Epithelial cell of prostate (primary cell): ENCODE results near the gene PTPRK.

Experiments
- DNase-seq: peaks from one replicate; pipeline ENCODE4 v3.0.0-alpha.2; 2011; ENCODE audit warnings: low read depth, low spot score
- H3K27ac ChIP-seq: fragments of 450-650 bp; 2 replicates; pipeline ENCODE4 v1.5.1; 2017; ENCODE audit warnings: mild to moderate bottlenecking

The PTPRK gene

GRCh38 chr6:128067446-128068118 lies 452.8 kb downstream of the PTPRK start:
- no peak for DNase-seq
- H3K27ac ChIP-seq, result no peak overlapping the region

DNA sequence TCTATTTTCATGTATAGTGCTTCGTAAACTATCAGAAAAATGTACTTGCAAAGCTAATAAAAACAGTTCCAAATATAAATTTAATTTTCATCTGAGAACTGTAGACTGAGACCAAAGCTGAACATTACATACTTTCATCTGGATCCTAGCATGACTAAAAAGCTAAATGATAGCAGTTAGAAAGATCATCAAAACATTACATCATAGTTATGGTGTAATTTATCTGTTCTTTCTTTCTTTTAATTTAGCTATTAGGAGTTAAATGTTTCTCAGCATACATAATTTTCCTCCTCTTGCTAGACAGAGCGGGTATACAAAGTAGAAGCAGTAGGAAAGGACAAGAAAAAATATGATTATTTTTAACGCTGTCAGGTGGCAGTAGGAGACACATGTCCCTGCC lies 455.3 kb downstream of the PTPRK start:
- no peak overlapping the region for H3K27ac ChIP-seq
- no peak for DNase-seq

- DNase-seq, result no peak
- H3K27ac ChIP-seq, result no peak overlapping the region
Measured at GRCh38 chr6:128064540-128064895, 455.9 kb downstream of the PTPRK start.

GRCh38 chr6:128063850-128064539 lies 456.4 kb downstream of the PTPRK start:
- DNase-seq, result no peak
- H3K27ac ChIP-seq, result no peak overlapping the region

DNA sequence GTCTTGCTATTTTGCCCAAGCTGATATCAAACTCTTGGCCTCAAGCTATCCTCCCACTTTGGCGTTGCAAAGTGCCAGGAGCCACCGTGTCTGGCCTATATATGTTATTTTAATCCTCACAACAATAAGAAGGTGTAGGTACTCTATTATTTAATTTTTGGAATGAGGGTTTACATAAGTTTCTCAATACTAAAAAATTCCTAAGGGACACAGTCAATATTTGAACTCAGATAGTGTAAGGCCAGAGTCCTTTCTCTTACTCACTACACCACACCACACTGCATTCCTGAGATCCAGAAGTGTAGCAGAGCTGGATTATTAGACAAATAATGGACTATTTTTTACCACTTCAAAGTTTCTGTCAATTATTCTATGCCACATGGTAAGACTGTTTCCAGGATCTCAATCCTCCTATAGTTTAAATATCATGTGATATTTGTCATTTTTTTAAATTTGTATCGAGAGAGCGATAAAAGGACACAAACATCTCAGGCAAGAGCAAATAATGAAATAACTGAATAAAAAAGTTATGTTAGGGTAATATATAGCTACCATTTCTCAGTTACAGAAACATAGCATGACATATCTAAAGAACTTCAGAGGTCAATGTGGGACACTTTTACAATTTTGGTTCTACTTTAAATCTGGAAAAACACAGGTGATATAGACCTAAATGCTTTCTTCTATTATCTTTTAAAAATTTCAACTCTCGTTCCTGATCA lies 457.4 kb downstream of the PTPRK start:
- H3K27ac ChIP-seq, result no peak overlapping the region
- no peak for DNase-seq

- no peak for DNase-seq
- H3K27ac ChIP-seq, result no peak overlapping the region
Measured at GRCh38 chr6:128057946-128058345, 462.5 kb downstream of the PTPRK start.

GRCh38 chr6:128057541-128057940 lies 462.9 kb downstream of the PTPRK start:
- no peak for DNase-seq
- no peak overlapping the region for H3K27ac ChIP-seq

- no peak for DNase-seq
- H3K27ac ChIP-seq, result no peak overlapping the region
Measured at GRCh38 chr6:128053109-128053508, 467.3 kb downstream of the PTPRK start.

DNA sequence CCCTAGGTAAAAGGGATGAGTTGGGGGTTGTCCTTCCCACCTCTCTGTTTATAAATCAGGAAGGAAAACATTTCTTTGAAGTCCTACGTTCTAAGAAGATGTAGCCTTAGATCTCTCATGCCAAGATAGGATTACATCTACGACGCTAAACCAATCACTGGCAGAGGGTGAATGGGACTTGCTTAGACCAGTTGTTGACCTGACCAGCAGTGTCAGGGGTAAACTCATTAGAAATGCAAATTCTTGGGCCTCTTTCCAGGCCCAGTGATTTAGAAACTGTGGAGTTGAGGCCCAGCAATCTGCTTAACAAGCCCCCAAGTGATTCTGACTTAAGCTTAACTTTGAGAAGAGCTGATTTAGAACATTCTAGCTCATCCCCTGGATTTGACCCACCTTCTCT lies 472.4 kb downstream of the PTPRK start:
- no peak overlapping the region for H3K27ac ChIP-seq
- no peak for DNase-seq

DNA sequence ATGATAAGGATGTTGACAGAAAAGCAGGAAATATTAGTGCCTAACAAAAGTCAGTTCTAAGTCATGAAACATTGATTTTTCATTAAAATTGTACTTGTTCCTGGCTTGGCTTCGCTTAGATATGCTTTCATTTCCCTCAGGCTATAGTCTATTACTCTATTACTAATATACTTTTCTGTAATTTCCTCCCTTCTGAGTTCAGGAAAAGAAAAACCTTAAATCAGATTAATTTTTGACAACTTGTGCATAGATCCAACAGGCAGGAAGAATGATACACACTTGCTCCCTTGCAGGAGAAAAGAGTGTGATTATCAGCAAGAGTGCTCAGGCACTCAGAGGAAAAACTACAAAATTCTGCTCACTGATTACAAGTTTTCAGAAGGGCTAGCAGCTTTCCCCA lies 474.4 kb downstream of the PTPRK start:
- no peak overlapping the region for H3K27ac ChIP-seq
- DNase-seq, result no peak

DNA sequence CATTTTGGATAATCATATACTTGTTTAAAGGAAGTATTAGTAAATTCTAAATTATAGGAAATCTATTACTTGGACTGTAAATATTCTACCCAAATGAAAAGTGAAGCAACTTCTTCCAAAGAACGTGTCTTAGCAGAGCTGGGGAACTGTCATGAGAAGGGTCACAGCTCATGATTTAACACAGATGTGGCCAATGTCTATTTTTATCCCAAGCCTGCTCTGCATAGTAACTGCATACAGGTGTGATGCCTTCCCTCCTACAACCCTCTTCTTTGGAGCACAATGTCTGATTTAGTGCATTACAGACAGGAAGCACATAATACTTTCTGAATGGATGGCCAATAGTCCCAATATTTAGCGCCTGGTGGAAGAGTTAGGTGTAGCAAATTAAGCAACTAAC lies 480.9 kb downstream of the PTPRK start:
- no peak overlapping the region for H3K27ac ChIP-seq
- no peak for DNase-seq

DNA sequence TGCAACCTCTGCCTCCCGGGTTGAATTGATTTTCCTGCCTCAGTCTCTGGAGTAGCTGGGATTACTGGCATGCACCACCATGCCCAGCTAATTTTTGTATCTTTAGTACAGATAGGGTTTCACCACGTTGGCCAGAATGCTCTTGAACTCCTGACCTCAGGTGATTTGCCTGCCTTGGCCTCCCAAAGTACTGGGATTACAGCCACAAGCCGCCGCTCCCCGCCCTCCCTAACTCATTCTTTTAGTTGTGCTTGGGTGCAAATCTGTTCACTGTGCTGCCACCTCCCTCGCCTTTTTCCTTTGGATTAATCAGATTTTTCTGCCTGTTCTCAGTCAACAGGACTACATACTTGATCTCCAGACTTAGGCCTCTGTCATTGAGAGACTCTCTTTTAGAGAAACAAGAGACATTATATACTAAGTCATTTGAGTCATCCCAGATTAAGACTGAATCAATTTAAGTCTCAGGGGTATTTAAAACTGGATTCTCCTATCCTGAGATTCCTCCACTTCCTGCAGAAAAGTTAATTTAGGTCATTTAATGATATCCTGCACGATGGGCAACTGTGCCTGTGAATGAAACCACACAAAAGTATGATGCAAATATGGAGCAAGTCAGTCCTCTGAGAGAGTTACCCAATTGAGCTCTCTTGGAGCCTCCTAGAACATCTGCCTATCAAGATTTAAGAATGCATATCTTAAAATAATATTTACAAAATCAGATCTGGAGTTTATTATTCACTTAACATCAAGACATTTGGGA lies 483.4 kb downstream of the PTPRK start:
- no peak overlapping the region for H3K27ac ChIP-seq
- no peak for DNase-seq

GRCh38 chr6:128033156-128033555 lies 487.2 kb downstream of the PTPRK start:
- DNase-seq, result no peak
- H3K27ac ChIP-seq, result no peak overlapping the region

DNA sequence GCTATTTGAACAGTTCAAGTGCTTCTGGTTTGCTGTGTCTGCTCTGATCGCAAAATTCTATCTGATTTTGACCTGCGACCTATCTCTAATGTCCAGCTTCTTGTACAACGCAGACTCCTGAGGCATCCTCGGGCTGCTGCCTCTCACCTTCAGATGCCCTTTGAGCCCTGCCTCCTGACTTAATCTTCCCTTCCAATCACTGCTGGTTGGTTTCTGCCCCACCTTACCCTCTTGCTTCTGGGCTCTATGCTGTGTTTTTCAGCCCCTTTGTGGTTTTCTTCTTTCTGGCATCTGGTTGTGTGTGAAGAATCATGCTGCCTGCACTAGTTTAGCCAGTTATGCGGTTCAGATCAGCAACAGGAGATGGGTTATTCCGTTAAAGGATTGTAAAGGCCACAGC lies 488.4 kb downstream of the PTPRK start:
- H3K27ac ChIP-seq, result no peak overlapping the region
- no peak for DNase-seq

DNA sequence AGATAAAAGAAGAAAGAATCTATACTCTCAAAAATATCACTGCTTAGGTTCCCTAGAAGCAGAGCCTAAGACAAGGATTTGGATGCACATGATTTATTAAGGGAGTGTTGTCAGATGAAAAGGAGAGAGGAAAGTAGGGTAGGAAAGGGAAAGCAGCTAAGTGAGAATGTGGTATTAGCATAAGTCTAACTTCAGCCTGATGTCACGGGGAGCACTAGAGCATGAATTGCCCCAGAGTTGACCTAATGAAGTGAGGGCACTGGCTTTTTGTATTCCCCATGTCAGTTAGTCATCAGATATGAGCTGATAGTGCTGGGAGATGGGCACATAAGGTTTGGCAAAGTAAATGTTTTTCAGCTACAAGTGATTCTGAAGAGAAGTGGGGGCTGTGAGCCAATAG lies 490.6 kb downstream of the PTPRK start:
- no peak overlapping the region for H3K27ac ChIP-seq
- no peak for DNase-seq

DNA sequence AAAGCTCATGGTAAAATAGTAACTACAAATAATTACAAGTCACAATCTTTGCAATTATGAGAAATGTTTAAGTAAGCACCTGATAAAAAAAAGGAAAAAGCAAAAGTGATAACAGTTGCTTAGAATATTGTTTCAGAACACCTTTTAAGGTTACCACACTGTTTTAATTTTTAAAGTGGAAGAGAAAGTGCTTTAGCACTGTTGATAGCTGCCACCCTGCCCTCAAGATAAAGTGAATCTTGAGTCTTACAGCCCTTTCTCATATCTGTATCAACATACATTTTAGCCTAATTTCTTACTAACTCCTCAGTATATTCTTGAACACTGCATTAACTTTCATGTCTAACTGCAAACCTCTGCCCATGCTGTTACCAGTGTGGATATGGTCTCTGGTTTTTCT lies 492.2 kb downstream of the PTPRK start:
- no peak overlapping the region for H3K27ac ChIP-seq
- DNase-seq, result no peak

- no peak overlapping the region for H3K27ac ChIP-seq
- DNase-seq, result no peak
Measured at GRCh38 chr6:128025478-128025877, 494.9 kb downstream of the PTPRK start.

- H3K27ac ChIP-seq, result no peak overlapping the region
- DNase-seq, result no peak
Measured at GRCh38 chr6:128024969-128025368, 495.4 kb downstream of the PTPRK start.

- DNase-seq, result no peak
Measured at GRCh38 chr6:128024046-128024445, 496.4 kb downstream of the PTPRK start.

GRCh38 chr6:128018821-128019220 lies 501.6 kb downstream of the PTPRK start:
- no peak overlapping the region for H3K27ac ChIP-seq
- DNase-seq, result no peak

More at GRCh38 chr6:128024046-128024445, 496.4 kb downstream of the PTPRK start:
- no peak overlapping the region for H3K27ac ChIP-seq

DNA sequence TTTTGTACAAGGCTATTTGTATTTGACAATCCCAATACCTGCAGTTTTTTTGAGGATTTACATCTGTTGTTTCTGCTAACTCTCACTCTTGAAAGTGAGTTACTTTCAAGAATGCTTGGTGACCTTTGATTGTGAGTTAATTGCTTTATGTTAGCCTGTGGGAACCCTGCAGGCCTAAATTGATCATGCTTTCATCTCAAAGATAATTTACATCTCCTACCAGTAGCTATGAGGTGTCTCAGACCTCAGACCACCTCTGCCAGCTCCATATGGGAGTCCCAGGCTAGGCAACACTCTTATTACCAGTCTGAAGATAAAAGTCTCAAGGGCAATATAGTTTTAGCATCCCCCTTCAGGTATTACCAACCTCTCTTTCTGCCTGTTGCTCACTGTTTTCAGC lies 503.1 kb downstream of the PTPRK start:
- DNase-seq, result no peak
- no peak overlapping the region for H3K27ac ChIP-seq
